K562 (cell line): ENCODE data around the gene ZDHHC8.

Experiments used
- CEBPB ChIP-seq: fragments of 450-650 bp; IDR thresholded peaks from 2 replicates; pipeline ENCODE4 v1.6.1; 2016; ENCODE audit warnings: missing genetic modification characterization, missing compliant biosample characterization
- CREBBP ChIP-seq: IDR thresholded peaks from one replicate; pipeline ENCODE4 v1.6.1; 2012; ENCODE audit warnings: low read depth, mild to moderate bottlenecking, control low read depth, inconsistent platforms, low read length
- ELF1 ChIP-seq: fragments of 200-800 bp; sonication (Bioruptor generic); IDR thresholded peaks from 2 replicates; pipeline ENCODE4 v1.6.1; 2016; ENCODE audit warnings: missing genetic modification characterization, missing compliant biosample characterization
- EP300 ChIP-seq: IDR thresholded peaks from 2 replicates; pipeline ENCODE4 v1.6.1; 2012; ENCODE audit warnings: low read length, improper control_type of control experiment
- HMGN3 ChIP-seq: IDR thresholded peaks from 2 replicates; pipeline ENCODE4 v1.6.1; 2011; ENCODE audit warnings: borderline replicate concordance, low read depth, mild to moderate bottlenecking, mixed read lengths, low read length; ENCODE audit not compliant: insufficient read length; ENCODE audit errors: extremely low read depth
- MEF2A ChIP-seq: IDR thresholded peaks from 2 replicates; pipeline ENCODE4 v1.6.1; 2011; ENCODE audit warnings: low read depth, mild to moderate bottlenecking, low read length, moderate library complexity; ENCODE audit not compliant: control insufficient read depth
- POLR2AphosphoS5 ChIP-seq: IDR thresholded peaks from 2 replicates; pipeline ENCODE4 v1.6.1; 2011; ENCODE audit warnings: mild to moderate bottlenecking, low read depth, low read length, moderate library complexity; ENCODE audit not compliant: control insufficient read depth, insufficient read depth
- SMC3 ChIP-seq: conservative IDR thresholded peaks from 2 replicates; pipeline ENCODE4 v1.6.1; 2011; ENCODE audit warnings: low read depth, low read length, improper control_type of control experiment; ENCODE audit not compliant: insufficient read depth
- ZFP1 ChIP-seq: fragments of 450-650 bp; formaldehyde crosslinking; IDR thresholded peaks from 2 replicates; pipeline ENCODE4 v1.4.0; 2020; ENCODE audit warnings: mild to moderate bottlenecking, mixed read lengths
- ZNF165 ChIP-seq: fragments of 250-450 bp; sonication (Bioruptor Pico); IDR thresholded peaks from 2 replicates; pipeline ENCODE4 v1.4.0; 2020; ENCODE audit warnings: borderline replicate concordance
- ZNF3 ChIP-seq: fragments of 250-450 bp; sonication (Bioruptor Pico); IDR thresholded peaks from 2 replicates; pipeline ENCODE4 v1.5.0; 2021; ENCODE audit warnings: mild to moderate bottlenecking, moderate library complexity
- TF ChIP-seq, protein P1 (sequence below), 3 experiments: IDR thresholded peaks in 2 of 3; conservative IDR thresholded peaks in 1 of 3; 2 replicates each; pipeline ENCODE4 v1.5.1; 2011 to 2012; ENCODE audit warnings: low read length in 3 of 3, mild to moderate bottlenecking in 3 of 3, control low read depth in 2 of 3, improper control_type of control experiment in 1 of 3, inconsistent platforms in 1 of 3, low read depth in 1 of 3, mixed read lengths in 1 of 3, moderate library complexity in 1 of 3; ENCODE audit not compliant: insufficient read depth in 2 of 3

DNA sequence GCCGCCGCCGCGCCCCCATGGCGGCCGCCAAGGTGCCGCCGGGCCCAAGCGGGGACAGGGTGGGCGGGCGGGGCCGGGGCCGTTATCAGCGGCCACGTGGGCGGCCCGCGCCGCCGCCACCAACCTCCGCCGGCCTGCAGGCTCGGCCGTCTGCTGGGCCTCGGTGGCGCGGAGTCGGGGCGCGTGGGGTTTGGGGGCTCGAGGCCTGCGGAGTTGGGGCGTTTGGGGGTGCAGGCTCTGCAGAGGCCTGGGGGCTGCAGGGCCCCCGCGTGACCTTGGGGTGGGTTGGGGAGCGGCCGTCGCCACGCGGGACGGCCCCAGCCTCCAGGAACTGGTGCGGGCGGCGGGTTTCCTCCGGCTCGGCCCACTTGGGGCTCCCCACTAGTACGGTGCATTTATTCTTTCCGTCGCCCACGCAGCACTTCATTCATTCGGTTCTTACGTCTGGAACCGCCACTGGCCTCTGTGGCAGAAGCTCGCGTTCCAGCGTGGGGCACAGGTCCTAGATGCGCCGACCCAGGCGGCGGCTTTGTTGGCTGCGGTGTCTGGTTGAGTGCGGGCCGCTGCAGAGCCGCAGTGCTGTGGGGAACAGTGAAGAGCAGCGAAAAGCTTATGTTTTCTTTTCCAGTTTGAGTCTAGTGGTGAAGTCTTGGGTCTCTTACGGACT lies 13.8 kb upstream of the ZDHHC8 start:
- peak; percentile 18; the same call in 1 of the 2 replicates for TF ChIP-seq SMC3
- TF ChIP-seq, protein P1, sequence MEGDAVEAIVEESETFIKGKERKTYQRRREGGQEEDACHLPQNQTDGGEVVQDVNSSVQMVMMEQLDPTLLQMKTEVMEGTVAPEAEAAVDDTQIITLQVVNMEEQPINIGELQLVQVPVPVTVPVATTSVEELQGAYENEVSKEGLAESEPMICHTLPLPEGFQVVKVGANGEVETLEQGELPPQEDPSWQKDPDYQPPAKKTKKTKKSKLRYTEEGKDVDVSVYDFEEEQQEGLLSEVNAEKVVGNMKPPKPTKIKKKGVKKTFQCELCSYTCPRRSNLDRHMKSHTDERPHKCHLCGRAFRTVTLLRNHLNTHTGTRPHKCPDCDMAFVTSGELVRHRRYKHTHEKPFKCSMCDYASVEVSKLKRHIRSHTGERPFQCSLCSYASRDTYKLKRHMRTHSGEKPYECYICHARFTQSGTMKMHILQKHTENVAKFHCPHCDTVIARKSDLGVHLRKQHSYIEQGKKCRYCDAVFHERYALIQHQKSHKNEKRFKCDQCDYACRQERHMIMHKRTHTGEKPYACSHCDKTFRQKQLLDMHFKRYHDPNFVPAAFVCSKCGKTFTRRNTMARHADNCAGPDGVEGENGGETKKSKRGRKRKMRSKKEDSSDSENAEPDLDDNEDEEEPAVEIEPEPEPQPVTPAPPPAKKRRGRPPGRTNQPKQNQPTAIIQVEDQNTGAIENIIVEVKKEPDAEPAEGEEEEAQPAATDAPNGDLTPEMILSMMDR (IDR thresholded peaks at IDR 0.05 in 2 of 3, conservative IDR thresholded peaks at IDR 0.05 in 1 of 3; ENCODE audit: insufficient read depth in 2 of 3, low read depth in 1 of 3, low read length in 3 of 3), result peak in 2 of 3 experiments; percentile 5 to 12; a peak in 1 of 6 replicates
- peak; percentile 27; the same call in 1 of the 2 replicates for TF ChIP-seq EP300
- TF ChIP-seq ZFP1, result no peak
- TF ChIP-seq POLR2AphosphoS5, result no peak
- no peak for TF ChIP-seq ZNF3 (CRISPR knock-in tag)
- TF ChIP-seq ELF1 (tag), result no peak
- no peak for TF ChIP-seq CEBPB (tag)
- TF ChIP-seq CREBBP, result no peak
- no peak for TF ChIP-seq MEF2A
- TF ChIP-seq ZNF165 (CRISPR knock-in tag), result no peak
- TF ChIP-seq HMGN3, result no peak
